Loucy (cell line): ENCODE measurements around the gene AGT.

ENCODE experiments used
- H2AFZ ChIP-seq: fragments of 200-600 bp; sonication (generic); 2 replicates; pipeline ENCODE4 v1.6.0; 2016; ENCODE audit warnings: antibody characterized with exemption, mild to moderate bottlenecking, low read length, moderate library complexity
- H3F3A ChIP-seq: fragments of 200-600 bp; 2 replicates; pipeline ENCODE4 v1.6.0; 2016; ENCODE audit warnings: antibody characterized with exemption, low read depth, mild to moderate bottlenecking
- H3K27me3 ChIP-seq: fragments of 200-600 bp; sonication (generic); 2 replicates; pipeline ENCODE4 v1.6.1; 2014; ENCODE audit warnings: low read length, mild to moderate bottlenecking; ENCODE audit not compliant: insufficient read depth, poor library complexity, severe bottlenecking
- H3K36me3 ChIP-seq: fragments of 200-600 bp; sonication (generic); 2 replicates; pipeline ENCODE4 v1.6.1; 2016; ENCODE audit warnings: low read length; ENCODE audit not compliant: insufficient read depth
- H3K4me1 ChIP-seq: fragments of 200-600 bp; sonication (generic); 2 replicates; pipeline ENCODE4 v1.5.1; 2014; ENCODE audit warnings: low read length, mild to moderate bottlenecking; ENCODE audit not compliant: insufficient read depth, poor library complexity, severe bottlenecking
- H3K4me2 ChIP-seq: fragments of 200-600 bp; sonication (generic); 2 replicates; pipeline ENCODE4 v1.6.0; 2014; ENCODE audit warnings: antibody characterized with exemption, low read length, low read depth, mild to moderate bottlenecking; ENCODE audit not compliant: poor library complexity, severe bottlenecking
- H3K4me3 ChIP-seq: fragments of 200-600 bp; sonication (generic); 2 replicates; pipeline ENCODE4 v1.5.1; 2014; ENCODE audit warnings: low read length, mild to moderate bottlenecking, mixed read lengths; ENCODE audit not compliant: poor library complexity, severe bottlenecking
- H3K79me2 ChIP-seq: fragments of 200-600 bp; sonication (generic); 2 replicates; pipeline ENCODE4 v1.6.1; 2014; ENCODE audit warnings: low read length; ENCODE audit not compliant: insufficient read depth
- H3K9ac ChIP-seq: fragments of 200-600 bp; sonication (generic); 2 replicates; pipeline ENCODE4 v1.6.0; 2014; ENCODE audit warnings: mild to moderate bottlenecking, low read depth, low read length, moderate library complexity; ENCODE audit not compliant: poor library complexity, severe bottlenecking
- H3K9me2 ChIP-seq: fragments of 200-600 bp; sonication (generic); replicated peaks from 2 replicates; pipeline ENCODE4 v1.6.1; 2016; ENCODE audit warnings: low read depth, low read length, mixed read lengths
- H3K9me3 ChIP-seq: fragments of 200-600 bp; sonication (generic); 2 replicates; pipeline ENCODE4 v1.6.1; 2014; ENCODE audit warnings: mild to moderate bottlenecking, antibody characterized with exemption, low read length, low read depth; ENCODE audit not compliant: insufficient read depth
- H4K20me1 ChIP-seq: fragments of 200-600 bp; sonication (generic); 2 replicates; pipeline ENCODE4 v1.6.0; 2014; ENCODE audit warnings: antibody characterized with exemption, low read length, mild to moderate bottlenecking; ENCODE audit not compliant: insufficient read depth, poor library complexity, severe bottlenecking
- EZH2phosphoT487 ChIP-seq: fragments of 200-600 bp; IDR thresholded peaks from 2 replicates; pipeline ENCODE4 v1.6.1; 2018; ENCODE audit warnings: antibody characterized with exemption, mild to moderate bottlenecking, moderate library complexity, borderline replicate concordance
- TF ChIP-seq, protein P1 (sequence below): fragments of 200-600 bp; sonication (generic); conservative IDR thresholded peaks from 2 replicates; pipeline ENCODE4 v1.5.1; 2014; ENCODE audit warnings: mild to moderate bottlenecking, antibody characterized with exemption, low read length

AGT gene

DNA sequence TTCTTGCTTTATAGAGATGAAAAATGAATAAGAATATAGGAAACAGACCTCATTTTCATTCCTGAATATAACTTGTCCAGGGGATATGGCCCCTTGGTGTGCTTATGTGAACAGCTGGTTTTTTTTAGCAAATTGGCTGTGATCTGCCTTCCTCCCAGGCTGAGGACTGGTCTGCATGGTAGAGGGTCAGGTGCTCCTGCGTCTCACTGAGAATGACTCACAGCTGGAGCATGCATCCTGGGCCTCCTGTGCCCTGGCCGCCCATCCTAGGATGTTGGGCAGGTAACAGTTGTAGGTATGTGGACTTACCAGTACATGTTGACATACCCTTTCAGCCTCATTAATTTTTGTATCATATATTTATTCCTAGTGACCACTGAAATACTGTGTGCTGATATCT is 29.8 kb downstream of the AGT start:
- H3K9me3 ChIP-seq: no peaks in the 10 kb centered on the region
- H3K4me2 ChIP-seq: no peak overlapping the region
- no peaks in the 10 kb centered on the region for H3K79me2 ChIP-seq
- no peaks in the 10 kb centered on the region for H4K20me1 ChIP-seq
- no peaks in the 10 kb centered on the region for H3F3A ChIP-seq
- no peaks in the 10 kb centered on the region for H3K9me2 ChIP-seq
- peaks cover 9% of the 10 kb centered on the region for H3K4me1 ChIP-seq
- H2AFZ ChIP-seq: no peak overlapping the region
- no peaks in the 10 kb centered on the region for H3K27me3 ChIP-seq
- no peak overlapping the region for H3K4me3 ChIP-seq
- H3K36me3 ChIP-seq: peaks cover 74% of the 10 kb centered on the region; the same call in 1 of the 2 replicates
- TF ChIP-seq, protein P1, sequence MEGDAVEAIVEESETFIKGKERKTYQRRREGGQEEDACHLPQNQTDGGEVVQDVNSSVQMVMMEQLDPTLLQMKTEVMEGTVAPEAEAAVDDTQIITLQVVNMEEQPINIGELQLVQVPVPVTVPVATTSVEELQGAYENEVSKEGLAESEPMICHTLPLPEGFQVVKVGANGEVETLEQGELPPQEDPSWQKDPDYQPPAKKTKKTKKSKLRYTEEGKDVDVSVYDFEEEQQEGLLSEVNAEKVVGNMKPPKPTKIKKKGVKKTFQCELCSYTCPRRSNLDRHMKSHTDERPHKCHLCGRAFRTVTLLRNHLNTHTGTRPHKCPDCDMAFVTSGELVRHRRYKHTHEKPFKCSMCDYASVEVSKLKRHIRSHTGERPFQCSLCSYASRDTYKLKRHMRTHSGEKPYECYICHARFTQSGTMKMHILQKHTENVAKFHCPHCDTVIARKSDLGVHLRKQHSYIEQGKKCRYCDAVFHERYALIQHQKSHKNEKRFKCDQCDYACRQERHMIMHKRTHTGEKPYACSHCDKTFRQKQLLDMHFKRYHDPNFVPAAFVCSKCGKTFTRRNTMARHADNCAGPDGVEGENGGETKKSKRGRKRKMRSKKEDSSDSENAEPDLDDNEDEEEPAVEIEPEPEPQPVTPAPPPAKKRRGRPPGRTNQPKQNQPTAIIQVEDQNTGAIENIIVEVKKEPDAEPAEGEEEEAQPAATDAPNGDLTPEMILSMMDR: no peak
- TF ChIP-seq EZH2phosphoT487: no peak
- no peak overlapping the region for H3K9ac ChIP-seq

DNA sequence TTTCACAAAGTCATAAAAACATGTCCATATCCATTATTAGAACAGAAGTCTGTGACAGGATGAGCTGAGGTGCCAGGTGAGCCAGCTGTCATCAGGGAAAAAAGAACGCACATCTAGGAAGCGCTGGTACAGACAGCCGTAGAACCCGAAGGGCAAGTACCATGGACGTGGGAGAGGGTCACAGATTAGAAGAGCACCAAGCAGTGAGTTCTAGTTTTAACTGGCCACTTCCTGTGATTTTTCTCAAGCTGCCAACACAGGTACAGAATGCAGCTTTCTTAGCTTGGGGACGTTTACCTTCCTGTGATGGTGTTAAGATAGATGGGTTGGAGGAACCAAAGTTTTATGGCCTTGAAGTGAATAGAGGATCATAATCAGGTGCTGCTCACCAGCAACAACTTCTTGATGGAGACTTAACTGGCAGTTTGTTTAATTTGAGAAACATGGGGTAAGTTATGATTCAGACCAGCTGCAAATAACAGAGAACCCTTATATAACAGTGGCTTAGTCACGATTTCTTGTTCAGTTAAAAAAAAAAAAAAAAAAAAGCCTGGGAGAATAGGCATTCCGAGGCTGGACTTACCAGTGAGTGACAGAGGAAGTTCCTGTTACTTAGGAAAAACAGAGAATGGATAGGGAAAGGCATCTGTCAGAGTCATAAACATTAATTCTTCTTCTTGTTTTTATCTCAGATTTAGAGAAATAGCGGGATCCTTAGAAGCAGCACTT is 30.9 kb downstream of the AGT start:
- no peaks in the 10 kb centered on the region for H3K79me2 ChIP-seq
- H3K9me3 ChIP-seq: no peaks in the 10 kb centered on the region
- H2AFZ ChIP-seq: no peak overlapping the region
- no peak overlapping the region for H3K4me2 ChIP-seq
- peaks cover 77% of the 10 kb centered on the region; the same call in 1 of the 2 replicates for H3K36me3 ChIP-seq
- no peaks in the 10 kb centered on the region for H3F3A ChIP-seq
- H3K27me3 ChIP-seq: no peaks in the 10 kb centered on the region
- no peaks in the 10 kb centered on the region for H3K9me2 ChIP-seq
- no peak overlapping the region for H3K4me3 ChIP-seq
- TF ChIP-seq, protein P1: no peak
- TF ChIP-seq EZH2phosphoT487: no peak
- no peak overlapping the region for H3K9ac ChIP-seq
- H4K20me1 ChIP-seq: no peaks in the 10 kb centered on the region
- peaks cover 9% of the 10 kb centered on the region for H3K4me1 ChIP-seq

DNA sequence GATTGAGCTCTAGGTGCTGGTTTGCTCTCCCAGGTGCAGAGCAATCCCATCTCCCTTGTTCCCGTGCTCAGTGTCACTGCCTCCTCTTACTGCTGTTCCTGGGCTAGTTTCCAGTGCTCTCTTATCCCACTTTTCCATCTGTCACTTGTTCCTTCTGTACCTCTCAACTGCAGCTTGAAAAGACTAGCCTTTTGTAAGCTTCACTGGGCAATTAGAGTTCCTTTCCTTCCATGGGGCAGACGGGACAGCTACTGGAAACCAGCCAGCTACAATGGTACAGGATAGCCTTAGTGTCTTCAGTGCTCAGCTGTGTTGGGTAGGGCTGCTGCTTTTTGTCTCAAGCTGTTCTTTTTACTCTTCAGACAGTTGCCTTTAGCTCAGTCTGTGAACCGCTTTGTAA is 31.6 kb downstream of the AGT start:
- Histone ChIP-seq H3K9me3 (no peaks in the 10 kb centered on the region), H3F3A (no peaks in the 10 kb centered on the region), H3K27me3 (no peaks in the 10 kb centered on the region), H3K4me3 (no peak overlapping the region), H2AFZ (no peak overlapping the region), H3K79me2 (no peaks in the 10 kb centered on the region), H3K4me2 (no peak overlapping the region), H3K9ac (no peak overlapping the region), H3K36me3 (peaks cover 81% of the 10 kb centered on the region; the same call in 1 of the 2 replicates), H3K4me1 (peaks cover 9% of the 10 kb centered on the region), H4K20me1 (no peaks in the 10 kb centered on the region), H3K9me2 (no peaks in the 10 kb centered on the region)
- TF ChIP-seq EZH2phosphoT487: no peak
- TF ChIP-seq, protein P1: no peak
